Measurements from ENCODE around the gene MIEF2. TPM values are rescaled to one million over a fixed set of nuclear protein-coding genes. Genes with fewer than 3 reads are reported as not detected.

MIEF2 gene
- total and polyA plus RNA-seq, 2 donors (not counting 1 experiment from before 2014, with no cell fraction given): 13.3 to 18.7 TPM

GRCh38 chr17:18270046-18270931, 9.8 kb downstream of the MIEF2 start:
- TF ChIP-seq EZH2 (IDR thresholded peaks at IDR 0.05; ENCODE audit: borderline replicate concordance, insufficient read depth, low read depth, low read length, poor library complexity, severe bottlenecking): no peak
- no peak for TF ChIP-seq CTCF (IDR thresholded peaks at IDR 0.05)
- H3K36me3 ChIP-seq (replicated peaks in 1 of 2; ENCODE audit: control extremely low read depth in 1 of 2, control insufficient read depth in 1 of 2, extremely low read depth in 1 of 2, insufficient read depth in 2 of 2, low read length in 1 of 2): peaks cover 0 to 13% of the 10 kb centered on the region in 2 experiments
- 94% methylated on average over 12 of the region's 14 CpGs for WGBS (ENCODE audit: insufficient coverage)
- no peaks in the 10 kb centered on the region for H4K20me1 ChIP-seq (ENCODE audit: control insufficient read depth, insufficient read depth, low read length, poor library complexity, severe bottlenecking)
- no peaks in the 10 kb centered on the region for H3K9me3 Mint-ChIP-seq (ENCODE audit: insufficient read depth)
- no peaks in the 10 kb centered on the region for H3K27me3 Mint-ChIP-seq
- H3K27ac Mint-ChIP-seq: no peak overlapping the region
- no peak overlapping the region for H2AFZ ChIP-seq (ENCODE audit: insufficient read depth, low read depth, low read length, poor library complexity, severe bottlenecking)
- ATAC-seq (ENCODE audit: low read depth) (no peak), DNase-seq (no peak)
- ChIA-PET CTCF (no interaction called here), POLR2A (interaction anchor here (0.8 kb wide), 1 partner anchor 78 kb away, joined by 6 read pairs; no protein-coding TSS in a partner anchor)
- H3K27ac ChIP-seq (ENCODE audit: low read length in 2 of 2): no peak overlapping the region
- no peaks in the 10 kb centered on the region for H3K4me1 ChIP-seq (ENCODE audit: control insufficient read depth in 2 of 2, insufficient read depth in 2 of 2, low read length in 2 of 2)
- H3K4me3 ChIP-seq (ENCODE audit: control extremely low read depth in 1 of 5, extremely low read depth in 1 of 5, insufficient read depth in 1 of 5, low read depth in 2 of 5, low read length in 4 of 5): no peak overlapping the region
- H3K9me3 ChIP-seq (ENCODE audit: control extremely low read depth in 1 of 3, control insufficient read depth in 2 of 3, insufficient read depth in 1 of 3, low read length in 2 of 3): no peaks in the 10 kb centered on the region
- H3K4me3 Mint-ChIP-seq: no peak overlapping the region
- intact Hi-C loops (cut with micrococcal nuclease): no loop called here
- no peaks in the 10 kb centered on the region for H3K27me3 ChIP-seq (replicated peaks in 1 of 4; ENCODE audit: control extremely low read depth in 1 of 4, control insufficient read depth in 3 of 4, insufficient read depth in 4 of 4, low read length in 3 of 4)
- no peaks in the 10 kb centered on the region for H3K79me2 ChIP-seq (ENCODE audit: control insufficient read depth, insufficient read depth, low read length)
- no peak overlapping the region for H3K9ac ChIP-seq (ENCODE audit: low read length)
- no peaks in the 10 kb centered on the region for H3K4me1 Mint-ChIP-seq
- no peak overlapping the region for H3K4me2 ChIP-seq (replicated peaks; ENCODE audit: low read depth, low read length, poor library complexity, severe bottlenecking)

- no peaks in the 10 kb centered on the region for H3K27me3 Mint-ChIP-seq
- WGBS (ENCODE audit: insufficient coverage): no CpG with 5 or more reads among the region's 1 CpG
- ATAC-seq (ENCODE audit: low read depth) (no peak), DNase-seq (no peak)
- Histone ChIP-seq H3K9me3 (ENCODE audit: control extremely low read depth in 1 of 3, control insufficient read depth in 2 of 3, insufficient read depth in 1 of 3, low read length in 2 of 3) (no peaks in the 10 kb centered on the region), H3K79me2 (ENCODE audit: control insufficient read depth, insufficient read depth, low read length) (no peaks in the 10 kb centered on the region), H3K27ac (ENCODE audit: low read length in 2 of 2) (no peak overlapping the region), H4K20me1 (ENCODE audit: control insufficient read depth, insufficient read depth, low read length, poor library complexity, severe bottlenecking) (no peaks in the 10 kb centered on the region), H3K4me1 (ENCODE audit: control insufficient read depth in 2 of 2, insufficient read depth in 2 of 2, low read length in 2 of 2) (no peaks in the 10 kb centered on the region), H2AFZ (ENCODE audit: insufficient read depth, low read depth, low read length, poor library complexity, severe bottlenecking) (no peak overlapping the region), H3K9ac (ENCODE audit: low read length) (no peak overlapping the region), H3K36me3 (replicated peaks in 1 of 2; ENCODE audit: control extremely low read depth in 1 of 2, control insufficient read depth in 1 of 2, extremely low read depth in 1 of 2, insufficient read depth in 2 of 2, low read length in 1 of 2) (peaks cover 0 to 55% of the 10 kb centered on the region in 2 experiments), H3K27me3 (replicated peaks in 1 of 4; ENCODE audit: control extremely low read depth in 1 of 4, control insufficient read depth in 3 of 4, insufficient read depth in 4 of 4, low read length in 3 of 4) (no peaks in the 10 kb centered on the region), H3K4me3 (ENCODE audit: control extremely low read depth in 1 of 5, extremely low read depth in 1 of 5, insufficient read depth in 1 of 5, low read depth in 2 of 5, low read length in 4 of 5) (no peak overlapping the region), H3K4me2 (replicated peaks; ENCODE audit: low read depth, low read length, poor library complexity, severe bottlenecking) (no peak overlapping the region)
- H3K9me3 Mint-ChIP-seq (ENCODE audit: insufficient read depth): no peaks in the 10 kb centered on the region
- POLR2A ChIA-PET: no interaction called here
- H3K27ac Mint-ChIP-seq: no peak overlapping the region
- CTCF ChIA-PET: no interaction called here
- TF ChIP-seq CTCF (IDR thresholded peaks at IDR 0.05) (no peak), EZH2 (IDR thresholded peaks at IDR 0.05; ENCODE audit: borderline replicate concordance, insufficient read depth, low read depth, low read length, poor library complexity, severe bottlenecking) (no peak)
- no peak overlapping the region for H3K4me3 Mint-ChIP-seq
- intact Hi-C loops (cut with micrococcal nuclease): no loop called here
- no peaks in the 10 kb centered on the region for H3K4me1 Mint-ChIP-seq
These were observed 16.6 kb downstream of the MIEF2 start for GRCh38 chr17:18277076-18277475.

Measured in B cell (primary cell).